Ramos (cell line): ENCODE measurements around the gene TRPM3.

Experiments
- in situ Hi-C: fragments of 300-500 bp; cut with MboI; formaldehyde crosslinking; loops from one replicate; pipeline ENCODE4 v1.14.3; 2022; ENCODE audit warnings: low sequenced_read_pairs; ENCODE audit not compliant: unreplicated experiment

Gene TRPM3

GRCh38 chr9:70692431-70692830 is 429.0 kb downstream of the TRPM3 start:
- in situ Hi-C loops = no loop called here

GRCh38 chr9:70688704-70689103 is 432.7 kb downstream of the TRPM3 start:
- in situ Hi-C loops = no loop called here

DNA sequence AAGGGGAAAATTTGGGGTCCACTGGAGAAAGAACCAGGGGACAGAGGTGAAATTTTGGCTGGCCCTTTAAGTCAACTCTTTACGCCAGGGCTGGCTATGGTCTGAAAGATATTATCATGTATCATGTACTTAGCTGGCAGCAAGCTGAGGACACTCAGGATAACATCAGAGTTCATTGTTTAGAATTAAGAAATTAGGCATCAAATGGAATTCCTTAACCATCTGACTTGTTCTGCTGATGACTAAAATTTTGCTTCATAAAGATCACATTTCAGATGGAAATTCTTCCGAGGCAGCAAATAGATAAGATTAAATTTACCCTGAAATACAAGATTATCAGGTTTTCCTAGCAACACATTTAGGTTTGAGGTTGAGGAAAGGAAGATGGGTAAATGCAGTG is 437.6 kb downstream of the TRPM3 start:
- in situ Hi-C loops = no loop called here

GRCh38 chr9:70682298-70682697 is 439.1 kb downstream of the TRPM3 start:
- in situ Hi-C loops = no loop called here

- in situ Hi-C loops = no loop called here
Measured at GRCh38 chr9:70679845-70680244, 441.6 kb downstream of the TRPM3 start.

DNA sequence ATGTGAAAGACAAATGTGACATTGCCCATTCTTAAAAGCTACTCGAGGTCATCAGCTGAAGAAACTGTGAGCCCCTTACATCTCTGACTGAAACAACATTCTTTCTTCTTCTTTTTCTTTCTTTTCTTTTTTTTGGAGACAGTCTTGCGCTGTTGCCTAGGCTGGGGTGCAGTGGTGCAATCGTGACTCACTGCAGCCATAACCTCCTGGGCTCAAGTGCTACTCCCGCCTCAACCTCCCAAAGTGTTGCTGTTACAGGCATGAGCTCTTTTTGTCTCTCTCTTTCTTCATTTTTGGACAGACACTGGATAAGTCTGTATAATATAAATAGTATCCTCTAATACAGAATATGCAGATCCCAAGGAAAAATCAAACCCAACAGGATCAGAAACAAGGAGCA is 443.3 kb downstream of the TRPM3 start:
- in situ Hi-C loops = no loop called here

DNA sequence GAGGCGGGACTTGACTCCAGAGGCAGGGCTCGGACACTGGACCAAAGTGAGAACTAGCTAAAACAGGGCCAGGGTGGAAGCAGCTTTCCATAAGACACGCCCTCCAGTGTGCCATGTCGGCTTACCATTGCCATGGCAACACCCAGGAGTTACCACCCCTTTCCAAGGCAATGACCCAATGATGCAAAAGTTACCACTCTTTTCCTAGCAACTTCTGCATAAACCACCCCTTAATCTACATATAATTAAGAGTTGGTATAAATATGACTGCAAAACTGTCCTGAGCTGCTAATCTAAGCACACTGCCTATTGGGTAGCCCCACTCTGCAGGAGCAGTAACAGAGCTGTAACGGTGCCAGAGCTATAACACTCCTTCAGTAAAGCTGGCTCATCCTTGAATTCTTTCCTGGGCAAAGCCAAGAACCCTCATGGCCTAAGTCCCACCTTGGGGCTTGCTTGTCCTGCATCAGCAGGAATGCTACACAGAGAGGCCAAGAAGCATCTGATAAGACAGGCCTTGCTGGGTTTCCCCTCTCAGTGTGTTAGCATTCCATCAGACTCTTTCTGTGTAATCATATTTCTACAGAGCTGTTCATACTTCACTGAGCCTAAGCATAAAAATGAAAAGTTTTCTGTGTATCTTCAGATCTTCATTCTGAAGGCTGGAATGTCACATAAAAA is 444.2 kb downstream of the TRPM3 start:
- in situ Hi-C loops = no loop called here

- in situ Hi-C loops = no loop called here
Measured at GRCh38 chr9:70675868-70676370, 445.5 kb downstream of the TRPM3 start.

- in situ Hi-C loops = no loop called here
Measured at GRCh38 chr9:70673844-70674243, 447.6 kb downstream of the TRPM3 start.

- in situ Hi-C loops = no loop called here
Measured at GRCh38 chr9:70672161-70672649, 449.2 kb downstream of the TRPM3 start.

DNA sequence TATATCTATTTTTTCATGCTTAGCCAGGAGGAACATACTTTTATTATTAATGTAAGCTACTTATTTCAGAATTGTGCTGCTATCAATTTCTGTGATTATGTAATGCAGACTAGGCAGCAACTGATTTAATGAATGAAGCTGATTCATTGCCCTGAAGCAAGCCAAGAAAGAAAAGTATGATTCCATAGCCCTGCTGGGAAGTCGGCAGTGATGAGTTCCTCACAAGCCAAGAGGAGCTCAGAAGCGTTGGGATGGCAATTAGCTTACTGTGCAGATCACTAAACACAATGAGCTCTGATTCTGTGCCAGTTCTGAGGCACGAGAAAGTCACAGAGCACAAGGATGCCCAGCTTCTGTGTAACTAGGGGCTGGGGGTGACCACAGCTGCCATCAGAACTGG is 452.7 kb downstream of the TRPM3 start:
- in situ Hi-C loops = no loop called here

DNA sequence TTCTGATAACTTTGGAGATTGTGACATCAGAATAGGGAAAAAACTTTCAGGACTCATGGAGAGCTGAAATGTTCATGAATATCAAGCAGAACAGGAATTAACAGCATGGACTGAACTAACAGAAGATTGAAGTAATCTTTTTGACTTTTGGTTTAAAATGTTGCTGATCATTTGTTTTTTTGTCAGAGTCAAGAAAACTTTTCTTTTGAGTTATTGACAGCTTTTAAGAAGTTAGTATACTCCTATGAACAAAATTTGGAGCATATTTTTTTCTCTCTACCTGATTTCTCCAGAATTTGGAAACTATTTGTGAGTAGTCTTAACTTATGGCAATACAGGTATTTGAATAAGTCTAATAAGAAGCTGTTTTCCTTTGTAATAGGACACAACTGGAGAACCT is 462.7 kb downstream of the TRPM3 start:
- in situ Hi-C loops = no loop called here

- in situ Hi-C loops = no loop called here
Measured at GRCh38 chr9:70656281-70656680, 465.1 kb downstream of the TRPM3 start.

DNA sequence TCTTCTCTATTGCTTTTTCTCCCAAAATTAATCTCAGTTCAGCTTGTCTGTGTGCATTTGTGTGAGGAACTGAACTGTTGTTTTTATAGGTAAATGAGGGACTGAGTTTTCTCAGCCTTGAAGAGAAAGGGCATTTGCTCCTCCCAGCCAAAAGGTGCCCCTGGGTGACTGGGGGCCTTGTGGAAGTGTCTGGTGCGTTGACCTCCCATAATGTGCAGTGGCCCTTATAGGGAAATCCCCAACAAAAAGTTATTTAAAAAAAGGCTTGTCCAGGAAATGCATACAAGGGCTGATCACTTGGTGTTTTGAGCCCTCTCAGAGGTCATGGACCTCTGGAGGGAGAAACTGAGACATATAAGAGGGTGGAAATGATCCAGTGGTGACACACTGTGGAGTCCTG is 467.3 kb downstream of the TRPM3 start:
- in situ Hi-C loops = no loop called here

GRCh38 chr9:70644627-70645026 is 476.8 kb downstream of the TRPM3 start:
- in situ Hi-C loops = loop anchor here (25.0 kb wide), 1 partner anchor 343 kb away; no protein-coding TSS in a partner anchor

DNA sequence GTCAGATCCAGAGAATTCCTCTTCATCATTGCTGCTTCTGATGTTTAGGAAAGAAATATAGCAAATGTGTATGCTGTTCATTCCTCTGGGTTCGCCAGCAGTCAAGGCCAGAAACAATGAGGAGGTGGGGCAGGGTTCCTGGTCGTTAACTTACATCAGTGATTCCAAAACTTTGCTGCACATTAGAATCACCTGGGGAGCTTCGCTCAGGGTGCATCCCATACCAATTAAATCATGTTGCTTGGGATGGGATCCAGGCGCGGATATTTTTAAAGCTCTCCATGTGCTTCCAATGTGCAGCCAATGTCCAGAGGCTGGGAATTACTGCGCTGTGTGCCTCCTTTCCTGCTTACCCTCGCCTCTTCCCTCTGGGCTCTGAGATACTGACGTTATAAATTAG is 479.1 kb downstream of the TRPM3 start:
- in situ Hi-C loops = loop anchor here (25.0 kb wide), 1 partner anchor 345 kb away; no protein-coding TSS in a partner anchor

GRCh38 chr9:70641631-70642030 is 479.8 kb downstream of the TRPM3 start:
- in situ Hi-C loops = loop anchor here (25.0 kb wide), 1 partner anchor 346 kb away; no protein-coding TSS in a partner anchor

- in situ Hi-C loops = loop anchor here (25.0 kb wide), 1 partner anchor 346 kb away; no protein-coding TSS in a partner anchor
Measured at GRCh38 chr9:70641031-70641430, 480.4 kb downstream of the TRPM3 start.

GRCh38 chr9:70639853-70640814 is 481.3 kb downstream of the TRPM3 start:
- in situ Hi-C loops = loop anchor here (25.0 kb wide), 1 partner anchor 347 kb away; no protein-coding TSS in a partner anchor

- in situ Hi-C loops = loop anchor here (25.0 kb wide), 1 partner anchor 352 kb away; no protein-coding TSS in a partner anchor
Measured at GRCh38 chr9:70635790-70636189, 485.6 kb downstream of the TRPM3 start.

DNA sequence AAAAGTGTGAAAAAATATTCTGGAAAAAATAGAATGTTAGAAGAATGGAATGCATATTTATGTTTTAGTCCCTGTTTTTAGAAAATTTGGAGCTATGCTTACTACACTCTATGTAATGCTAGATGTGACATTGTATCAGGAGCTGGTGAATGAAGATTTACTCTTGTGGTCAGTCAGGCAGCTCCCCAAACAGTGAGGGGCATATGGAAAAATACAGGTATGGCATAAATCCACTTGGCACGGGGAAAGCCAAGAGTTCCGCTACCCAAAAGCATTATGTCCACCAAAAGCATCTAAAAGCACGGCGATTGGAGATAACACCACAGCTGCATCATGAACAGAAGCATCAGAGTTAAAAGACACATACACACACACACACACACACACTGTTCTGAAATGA is 486.7 kb downstream of the TRPM3 start:
- in situ Hi-C loops = loop anchor here (25.0 kb wide), 1 partner anchor 353 kb away; no protein-coding TSS in a partner anchor
